OCI-LY7 (cell line): Measurements from ENCODE around the gene MYO16. TPM values are rescaled to one million over a fixed set of nuclear protein-coding genes. Genes with fewer than 3 reads are reported as not detected.

Experiments
- BruUV-seq: library from RNA; stranded (reverse); fragments of 400-500 nt; replicated peaks from 2 replicates; lab custom pipeline; 2021; lab: Mats Ljungman, UMichigan
- CTCF ChIA-PET: fragments of 300-600 bp; sonication (Branson Sonifier 250); formaldehyde crosslinking; loops from one replicate; lab custom pipeline; 2022; ENCODE audit warnings: antibody characterized with exemption; ENCODE audit not compliant: unreplicated experiment; lab: Charles Lee
- POLR2A ChIA-PET: fragments of 300-600 bp; sonication (Branson Sonifier 250); formaldehyde crosslinking; loops from one replicate; lab custom pipeline; 2022; ENCODE audit warnings: antibody characterized with exemption; lab: Charles Lee
- DNase-seq: peaks from one replicate; pipeline ENCODE4 v3.0.0-alpha.2; 2015; ENCODE audit warnings: low spot score
- H2AFZ ChIP-seq: fragments of 200-600 bp; sonication (generic), shearing (Covaris generic); 2 replicates; pipeline ENCODE4 v1.6.1; 2014; ENCODE audit warnings: mild to moderate bottlenecking, antibody characterized with exemption, low read length, moderate library complexity
- H3K27ac ChIP-seq: fragments of 200-600 bp; sonication (generic); 2 replicates; pipeline ENCODE4 v1.5.1; 2014; ENCODE audit warnings: mixed run types, low read depth, mild to moderate bottlenecking, moderate library complexity, low read length, inconsistent platforms; ENCODE audit not compliant: poor library complexity, severe bottlenecking
- H3K36me3 ChIP-seq: fragments of 200-600 bp; sonication (generic); 2 replicates; pipeline ENCODE4 v1.6.1; 2014; ENCODE audit warnings: mild to moderate bottlenecking, antibody characterized with exemption, low read length, moderate library complexity, mixed read lengths; ENCODE audit not compliant: insufficient read depth
- H3K4me1 ChIP-seq: fragments of 200-600 bp; sonication (generic); 2 replicates; pipeline ENCODE4 v1.5.1; 2014; ENCODE audit warnings: mild to moderate bottlenecking, low read length; ENCODE audit not compliant: insufficient read depth, poor library complexity, severe bottlenecking
- H3K4me2 ChIP-seq: fragments of 200-600 bp; sonication (generic); 2 replicates; pipeline ENCODE4 v1.6.1; 2014; ENCODE audit warnings: mild to moderate bottlenecking, low read length
- H3K4me3 ChIP-seq: fragments of 200-600 bp; sonication (generic); 2 replicates; pipeline ENCODE4 v1.5.1; 2014; ENCODE audit warnings: mild to moderate bottlenecking, low read depth, low read length; ENCODE audit not compliant: poor library complexity, severe bottlenecking
- H3K79me2 ChIP-seq: fragments of 200-600 bp; sonication (generic); 2 replicates; pipeline ENCODE4 v1.6.1; 2016; ENCODE audit warnings: low read depth, mild to moderate bottlenecking, low read length, moderate library complexity, mixed read lengths; ENCODE audit not compliant: insufficient read depth
- H3K9me2 ChIP-seq: fragments of 200-600 bp; sonication (generic); 2 replicates; pipeline ENCODE4 v1.6.1; 2016; ENCODE audit warnings: mild to moderate bottlenecking, low read length, mixed read lengths; ENCODE audit not compliant: insufficient read depth
- H3K9me3 ChIP-seq: fragments of 200-600 bp; sonication (generic); 2 replicates; pipeline ENCODE4 v1.6.1; 2014; ENCODE audit warnings: mild to moderate bottlenecking, mixed run types, low read length, mixed read lengths
- H4K20me1 ChIP-seq: fragments of 200-600 bp; sonication (generic); 2 replicates; pipeline ENCODE4 v1.6.1; 2014; ENCODE audit warnings: mild to moderate bottlenecking, antibody characterized with exemption, low read length, moderate library complexity, mixed read lengths; ENCODE audit not compliant: insufficient read depth
- EZH2phosphoT487 ChIP-seq: fragments of 200-600 bp; sonication (generic); IDR thresholded peaks from 2 replicates; pipeline ENCODE4 v1.6.1; 2018; ENCODE audit warnings: low read depth, borderline replicate concordance, mild to moderate bottlenecking, mixed run types, antibody characterized with exemption, low read length, moderate library complexity, mixed read lengths
- intact Hi-C: fragments of 100-400 bp; cut with micrococcal nuclease; formaldehyde crosslinking; loops from one replicate; pipeline ENCODE4 v1.10.0; 2022; ENCODE audit not compliant: unreplicated experiment
- total RNA-seq, 2 experiments: library from RNA; depleted of rRNA in 1 of 2; stranded (reverse); fragments of >200 nt in 1 of 2; shearing (Covaris generic) in 1 of 2; gene quantifications; 2 replicates each; pipeline ENCODE4 v1.2.3, GENCODE V29; 2014 to 2022
- TF ChIP-seq, protein P1 (sequence below): fragments of 200-600 bp; sonication (generic); conservative IDR thresholded peaks from 2 replicates; pipeline ENCODE4 v1.5.1; 2014; ENCODE audit warnings: mild to moderate bottlenecking, antibody characterized with exemption, low read length, moderate library complexity, mixed read lengths

MYO16 gene
- total RNA-seq, 2 experiments from 2014 or later = 0.06 TPM; not detected in 1

DNA sequence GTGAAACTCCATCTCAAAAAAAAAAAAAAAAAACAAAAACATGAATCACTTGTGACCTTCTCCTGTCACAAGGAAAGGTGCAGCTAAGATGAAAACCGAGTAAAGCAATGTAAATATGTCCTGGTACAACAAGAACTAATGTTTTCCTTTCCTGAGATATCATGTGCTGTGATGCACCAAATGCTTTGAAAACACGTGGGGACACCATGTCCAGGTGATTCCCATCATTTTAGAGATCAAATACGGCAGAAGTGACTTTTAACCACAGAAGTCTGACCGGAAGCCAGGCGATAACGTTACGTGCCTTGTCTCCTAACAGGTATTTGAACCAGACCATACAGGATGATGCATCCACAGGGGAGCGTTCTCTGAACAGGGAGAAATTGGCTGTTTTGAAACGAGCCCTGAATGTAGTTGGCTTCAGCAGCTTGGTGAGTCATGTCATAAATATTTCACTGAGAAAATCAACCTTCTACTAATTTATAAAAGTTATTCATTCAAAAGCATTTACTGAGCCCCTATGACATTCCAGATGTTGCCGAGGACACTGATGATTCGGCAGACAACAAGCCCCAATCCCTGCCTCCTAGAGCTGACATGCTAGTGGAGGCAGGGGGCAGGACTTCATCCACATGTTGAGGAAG is 328.1 kb downstream of the MYO16 start:
- Histone ChIP-seq H3K36me3 (no peaks in the 10 kb centered on the region), H3K79me2 (no peaks in the 10 kb centered on the region), H3K9me2 (no peaks in the 10 kb centered on the region), H3K4me1 (no peaks in the 10 kb centered on the region), H3K27ac (no peak overlapping the region), H3K9me3 (no peaks in the 10 kb centered on the region), H2AFZ (no peak overlapping the region), H3K4me2 (no peak overlapping the region), H4K20me1 (no peaks in the 10 kb centered on the region), H3K4me3 (no peak overlapping the region)
- intact Hi-C loops = no loop called here
- DNase-seq = no peak
- ChIA-PET CTCF (no interaction called here), POLR2A (no interaction called here)
- BruUV-seq = no TSS peak
- no peak for TF ChIP-seq EZH2phosphoT487
- TF ChIP-seq, protein P1, sequence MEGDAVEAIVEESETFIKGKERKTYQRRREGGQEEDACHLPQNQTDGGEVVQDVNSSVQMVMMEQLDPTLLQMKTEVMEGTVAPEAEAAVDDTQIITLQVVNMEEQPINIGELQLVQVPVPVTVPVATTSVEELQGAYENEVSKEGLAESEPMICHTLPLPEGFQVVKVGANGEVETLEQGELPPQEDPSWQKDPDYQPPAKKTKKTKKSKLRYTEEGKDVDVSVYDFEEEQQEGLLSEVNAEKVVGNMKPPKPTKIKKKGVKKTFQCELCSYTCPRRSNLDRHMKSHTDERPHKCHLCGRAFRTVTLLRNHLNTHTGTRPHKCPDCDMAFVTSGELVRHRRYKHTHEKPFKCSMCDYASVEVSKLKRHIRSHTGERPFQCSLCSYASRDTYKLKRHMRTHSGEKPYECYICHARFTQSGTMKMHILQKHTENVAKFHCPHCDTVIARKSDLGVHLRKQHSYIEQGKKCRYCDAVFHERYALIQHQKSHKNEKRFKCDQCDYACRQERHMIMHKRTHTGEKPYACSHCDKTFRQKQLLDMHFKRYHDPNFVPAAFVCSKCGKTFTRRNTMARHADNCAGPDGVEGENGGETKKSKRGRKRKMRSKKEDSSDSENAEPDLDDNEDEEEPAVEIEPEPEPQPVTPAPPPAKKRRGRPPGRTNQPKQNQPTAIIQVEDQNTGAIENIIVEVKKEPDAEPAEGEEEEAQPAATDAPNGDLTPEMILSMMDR = no peak

DNA sequence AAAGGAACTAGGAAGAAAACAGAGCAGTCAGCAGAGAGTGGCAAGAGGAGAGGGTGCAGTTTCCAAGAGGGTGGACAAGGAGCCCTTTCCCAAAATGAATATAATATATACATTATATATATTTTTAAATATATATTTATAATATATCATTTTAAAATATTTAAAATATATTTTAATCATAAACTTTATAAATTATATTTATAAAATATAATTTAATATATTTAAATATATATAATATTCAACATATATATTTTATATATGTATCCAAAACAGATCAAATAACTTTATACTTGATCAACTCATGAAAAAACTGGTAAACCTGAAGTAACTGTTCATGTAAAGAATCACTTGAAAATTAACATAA is 328.6 kb downstream of the MYO16 start:
- H3K79me2 ChIP-seq = no peaks in the 10 kb centered on the region
- no peaks in the 10 kb centered on the region for H4K20me1 ChIP-seq
- H3K4me2 ChIP-seq = no peak overlapping the region
- BruUV-seq = no TSS peak
- H2AFZ ChIP-seq = no peak overlapping the region
- no peak overlapping the region for H3K27ac ChIP-seq
- no peak for TF ChIP-seq EZH2phosphoT487
- TF ChIP-seq, protein P1 = no peak
- no peak for DNase-seq
- intact Hi-C loops = no loop called here
- H3K9me2 ChIP-seq = no peaks in the 10 kb centered on the region
- H3K9me3 ChIP-seq = no peaks in the 10 kb centered on the region
- no peaks in the 10 kb centered on the region for H3K4me1 ChIP-seq
- H3K4me3 ChIP-seq = no peak overlapping the region
- ChIA-PET POLR2A (no interaction called here), CTCF (no interaction called here)
- H3K36me3 ChIP-seq = no peaks in the 10 kb centered on the region

GRCh38 chr13:108959234-108959633 is 329.8 kb downstream of the MYO16 start:
- Histone ChIP-seq H3K4me1 (no peaks in the 10 kb centered on the region), H3K9me2 (no peaks in the 10 kb centered on the region), H3K9me3 (no peaks in the 10 kb centered on the region), H3K27ac (no peak overlapping the region), H2AFZ (no peak overlapping the region), H4K20me1 (no peaks in the 10 kb centered on the region), H3K36me3 (no peaks in the 10 kb centered on the region), H3K4me3 (no peak overlapping the region), H3K4me2 (no peak overlapping the region), H3K79me2 (no peaks in the 10 kb centered on the region)
- ChIA-PET CTCF (no interaction called here), POLR2A (interaction anchor here (0.6 kb wide), 1 partner anchor 814 kb away, joined by 3 read pairs; no protein-coding TSS in a partner anchor)
- no TSS peak for BruUV-seq
- TF ChIP-seq, protein P1 = no peak
- no peak for TF ChIP-seq EZH2phosphoT487
- intact Hi-C loops = no loop called here
- no peak for DNase-seq
